Measurements from ENCODE around the gene FICD. TPM values are rescaled to one million over a fixed set of nuclear protein-coding genes. Genes with fewer than 3 reads are reported as not detected.

The FICD gene
- total and polyA plus RNA-seq, 2 of the 13 experiments (the other 11 are each of a cell fraction or from before 2014, with no cell fraction given) = 0.99 to 3.0 TPM

DNA sequence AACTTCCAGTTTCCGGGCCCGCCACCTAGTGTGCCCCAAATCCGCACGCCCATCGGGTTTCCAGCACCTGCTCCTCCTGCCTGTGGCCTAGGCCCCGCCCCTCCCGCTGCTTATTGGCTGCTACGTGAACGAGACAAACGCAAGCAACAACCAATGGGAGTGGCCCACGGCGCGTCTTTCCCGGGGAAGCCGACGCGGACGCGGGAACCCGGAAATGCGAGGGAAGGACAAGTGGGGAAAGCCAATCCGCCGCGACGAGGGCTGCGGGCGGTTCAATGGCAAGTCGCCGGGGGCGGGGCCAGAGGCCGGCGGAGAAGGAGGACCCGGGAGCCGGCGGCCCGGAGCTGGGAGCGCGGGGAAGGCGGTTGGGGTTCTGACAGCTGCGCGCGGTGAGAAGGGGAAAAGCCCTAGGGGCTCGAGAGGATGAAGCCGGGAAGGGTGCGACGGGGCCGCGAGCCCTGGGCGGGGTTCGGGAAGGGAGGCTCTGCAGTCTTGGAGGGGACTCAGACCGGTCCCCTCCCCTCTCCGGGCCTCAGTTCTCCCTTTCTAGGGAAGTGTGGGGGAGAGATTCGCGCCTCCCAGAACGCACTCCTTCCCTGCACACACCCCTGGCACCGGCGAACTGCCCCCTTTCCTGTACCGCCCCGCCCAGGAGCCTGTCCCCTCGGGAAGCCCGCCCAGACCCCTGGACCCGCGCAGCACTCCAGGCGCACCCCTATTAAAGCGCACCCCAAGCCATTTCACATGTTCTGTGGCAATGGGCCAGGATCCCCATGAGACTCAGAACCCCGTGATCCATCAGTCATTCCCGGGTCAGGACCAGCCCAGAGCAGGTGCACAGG is at the start of gene FICD (continued):
- TF ChIP-seq ZNF646 (CRISPR knock-in tag; IDR thresholded peaks at IDR 0.05) (no peak), EED (CRISPR knock-in tag; IDR thresholded peaks at IDR 0.05) (no peak), FOXJ3 (CRISPR knock-in tag; IDR thresholded peaks at IDR 0.05; ENCODE audit: borderline replicate concordance) (0 out of 2 replicates have a peak, but pooled peaks have one; percentile 29), SIX1 (CRISPR knock-in tag; IDR thresholded peaks at IDR 0.05; ENCODE audit: borderline replicate concordance) (peak; percentile 13; the same call in 1 of the 2 replicates), CENPX (CRISPR knock-in tag; IDR thresholded peaks at IDR 0.05) (no peak), MTA3 (CRISPR knock-in tag; IDR thresholded peaks at IDR 0.05) (no peak), POLR2AphosphoS5 (IDR thresholded peaks at IDR 0.05; ENCODE audit: low read depth, low read length) (0 out of 2 replicates have a peak, but pooled peaks have one; percentile 39), STAT5B (CRISPR knock-in tag; IDR thresholded peaks at IDR 0.05) (no peak), ARID2 (CRISPR knock-in tag; IDR thresholded peaks at IDR 0.05; ENCODE audit: borderline replicate concordance) (no peak), ZNF577 (CRISPR knock-in tag; IDR thresholded peaks at IDR 0.05; ENCODE audit: borderline replicate concordance, low read depth) (no peak), ZNF563 (CRISPR knock-in tag; IDR thresholded peaks at IDR 0.05) (no peak; the same call in 1 of the 2 replicates), ELF1 (CRISPR knock-in tag; IDR thresholded peaks at IDR 0.05) (peak; percentile 100), ZNF3 (CRISPR knock-in tag; IDR thresholded peaks at IDR 0.05) (no peak), ZNF782 (CRISPR knock-in tag; IDR thresholded peaks at IDR 0.05; ENCODE audit: borderline replicate concordance) (no peak), AGO2 (optimal IDR thresholded peaks at IDR 0.05; ENCODE audit: low read depth, low read length) (no peak), ZNF350 (CRISPR knock-in tag; IDR thresholded peaks at IDR 0.05; ENCODE audit: borderline replicate concordance, low read depth) (no peak), ZNF547 (CRISPR knock-in tag; IDR thresholded peaks at IDR 0.05) (0 out of 2 replicates have a peak, but pooled peaks have one; percentile 42)
- TF ChIP-seq, protein P1, sequence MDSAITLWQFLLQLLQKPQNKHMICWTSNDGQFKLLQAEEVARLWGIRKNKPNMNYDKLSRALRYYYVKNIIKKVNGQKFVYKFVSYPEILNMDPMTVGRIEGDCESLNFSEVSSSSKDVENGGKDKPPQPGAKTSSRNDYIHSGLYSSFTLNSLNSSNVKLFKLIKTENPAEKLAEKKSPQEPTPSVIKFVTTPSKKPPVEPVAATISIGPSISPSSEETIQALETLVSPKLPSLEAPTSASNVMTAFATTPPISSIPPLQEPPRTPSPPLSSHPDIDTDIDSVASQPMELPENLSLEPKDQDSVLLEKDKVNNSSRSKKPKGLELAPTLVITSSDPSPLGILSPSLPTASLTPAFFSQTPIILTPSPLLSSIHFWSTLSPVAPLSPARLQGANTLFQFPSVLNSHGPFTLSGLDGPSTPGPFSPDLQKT (CRISPR knock-in tag; IDR thresholded peaks at IDR 0.05; ENCODE audit: borderline replicate concordance) = 0 out of 2 replicates have a peak, but pooled peaks have one; percentile 9
- TF ChIP-seq, protein P2, sequence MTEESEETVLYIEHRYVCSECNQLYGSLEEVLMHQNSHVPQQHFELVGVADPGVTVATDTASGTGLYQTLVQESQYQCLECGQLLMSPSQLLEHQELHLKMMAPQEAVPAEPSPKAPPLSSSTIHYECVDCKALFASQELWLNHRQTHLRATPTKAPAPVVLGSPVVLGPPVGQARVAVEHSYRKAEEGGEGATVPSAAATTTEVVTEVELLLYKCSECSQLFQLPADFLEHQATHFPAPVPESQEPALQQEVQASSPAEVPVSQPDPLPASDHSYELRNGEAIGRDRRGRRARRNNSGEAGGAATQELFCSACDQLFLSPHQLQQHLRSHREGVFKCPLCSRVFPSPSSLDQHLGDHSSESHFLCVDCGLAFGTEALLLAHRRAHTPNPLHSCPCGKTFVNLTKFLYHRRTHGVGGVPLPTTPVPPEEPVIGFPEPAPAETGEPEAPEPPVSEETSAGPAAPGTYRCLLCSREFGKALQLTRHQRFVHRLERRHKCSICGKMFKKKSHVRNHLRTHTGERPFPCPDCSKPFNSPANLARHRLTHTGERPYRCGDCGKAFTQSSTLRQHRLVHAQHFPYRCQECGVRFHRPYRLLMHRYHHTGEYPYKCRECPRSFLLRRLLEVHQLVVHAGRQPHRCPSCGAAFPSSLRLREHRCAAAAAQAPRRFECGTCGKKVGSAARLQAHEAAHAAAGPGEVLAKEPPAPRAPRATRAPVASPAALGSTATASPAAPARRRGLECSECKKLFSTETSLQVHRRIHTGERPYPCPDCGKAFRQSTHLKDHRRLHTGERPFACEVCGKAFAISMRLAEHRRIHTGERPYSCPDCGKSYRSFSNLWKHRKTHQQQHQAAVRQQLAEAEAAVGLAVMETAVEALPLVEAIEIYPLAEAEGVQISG (CRISPR knock-in tag; IDR thresholded peaks at IDR 0.05) = no peak

All from HepG2 (cell line).